Body of pancreas (tissue), 4 donors: ENCODE results near the gene GYS1. TPM values are rescaled to one million over a fixed set of nuclear protein-coding genes. Genes with fewer than 3 reads are reported as not detected.

ENCODE experiments used
- ATAC-seq: fragments of 150-250 bp; one replicate; pipeline ENCODE4 v1.9.1; 2016
- DNase-seq, 4 donors: peaks; one replicate each; pipeline ENCODE4 v3.0.0-alpha.2; 2019
- H3K27ac ChIP-seq, 4 donors: fragments of 200-600 bp; sonication (generic); 1 replicate in 3 of 4; 2 replicates in 1 of 4; pipeline versions ENCODE4 v1.5.1 to v1.6.1; 2016 to 2019; ENCODE audit warnings: mild to moderate bottlenecking in 1 of 4, mixed read lengths in 1 of 4, moderate library complexity in 1 of 4
- H3K27me3 ChIP-seq, 2 donors: fragments of 200-600 bp; sonication (generic); one replicate each; pipeline ENCODE4 v1.6.0; 2016; ENCODE audit warnings: mild to moderate bottlenecking in 1 of 2
- H3K36me3 ChIP-seq, 2 donors: fragments of 200-600 bp; sonication (generic); replicated peaks in 1 of 2; 2 replicates each; pipeline ENCODE4 v1.5.1; 2016; ENCODE audit warnings: low read depth in 2 of 2; ENCODE audit not compliant: insufficient read depth in 1 of 2
- H3K4me1 ChIP-seq: fragments of 200-600 bp; sonication (generic); one replicate; pipeline ENCODE4 v1.6.0; 2016
- H3K4me3 ChIP-seq, 2 donors: fragments of 200-600 bp; sonication (generic); 1 replicate in 1 of 2; 2 replicates in 1 of 2; pipeline ENCODE4 v1.5.1; 2016 to 2019
- H3K9me3 ChIP-seq, 3 donors: fragments of 200-600 bp; sonication (generic); 1 replicate in 2 of 3; 2 replicates in 1 of 3; pipeline ENCODE4 v1.5.1; 2016
- POLR2A ChIP-seq, 3 donors: fragments of 450-650 bp; IDR thresholded peaks; one replicate each; pipeline ENCODE4 v1.6.1; 2016; ENCODE audit warnings: antibody characterized with exemption in 3 of 3, mild to moderate bottlenecking in 2 of 3
- WGBS, 2 donors: methylation state at CpG; one replicate each; pipeline ENCODE4 v1.1.5; 2017; 5-methylcytosine and 5-hydroxymethylcytosine counted together
- intact Hi-C: fragments of 100-400 bp; cut with DNase I; formaldehyde crosslinking; loops from one replicate; pipeline ENCODE4 v1.15.1; 2023
- total RNA-seq, 2 donors: library from RNA; depleted of rRNA; stranded (reverse); fragments of >200 nt; gene quantifications; one replicate each; pipeline ENCODE4 v1.1.0, GENCODE V29; 2016
- TF ChIP-seq, protein P1 (sequence below), 7 experiments: fragments of 450-650 bp in 4 of 7; fragments of 200-600 bp in 3 of 7; sonication (generic) in 3 of 7; IDR thresholded peaks; one replicate each; pipeline ENCODE4 v1.5.1; 2016 to 2019; ENCODE audit warnings: antibody characterized with exemption in 7 of 7

GYS1 gene
- total RNA-seq, 2 donors from 2014 or later: 7.5 to 17.8 TPM

DNA sequence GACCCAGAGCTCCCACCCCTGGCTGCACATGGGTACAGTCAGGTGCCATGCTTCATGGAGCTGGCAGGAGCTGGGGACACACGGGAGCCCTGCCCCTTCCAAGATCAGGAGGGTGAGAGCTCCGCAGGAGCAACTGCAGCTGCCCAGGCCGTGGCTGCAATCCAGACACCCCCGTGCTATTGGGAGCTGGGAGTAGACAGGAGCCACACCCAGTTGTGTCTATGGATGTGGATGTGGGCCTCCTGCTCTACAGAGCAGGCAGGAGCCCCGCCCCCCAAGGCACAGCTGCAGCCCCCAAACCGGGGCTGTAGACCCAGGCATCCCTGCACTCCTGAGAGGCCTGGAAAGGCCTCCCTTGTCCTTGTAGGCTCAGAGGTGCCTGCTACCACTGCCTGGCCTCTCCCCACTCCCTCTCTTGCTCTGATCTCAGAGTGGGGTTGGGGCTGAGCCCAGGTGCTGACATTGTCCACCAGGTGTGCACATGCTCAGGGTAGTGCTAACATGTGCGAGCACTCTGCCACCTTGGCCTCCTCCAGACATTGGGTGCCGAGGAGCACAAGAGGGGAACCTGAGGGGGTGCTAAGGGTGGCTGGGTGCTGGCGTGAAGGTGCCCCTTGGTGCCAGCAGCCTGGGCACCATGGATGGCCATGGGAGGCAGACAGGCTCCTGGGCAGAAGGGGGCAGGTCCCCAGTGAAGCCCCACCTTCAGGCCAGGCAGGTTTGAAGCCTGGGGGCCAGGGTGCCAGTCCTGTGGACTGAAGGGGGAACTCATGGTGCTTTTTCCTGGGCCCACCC is 46.4 kb downstream of the GYS1 start:
- Histone ChIP-seq H3K4me3 (no peak overlapping the region), H3K9me3 (no peaks in the 10 kb centered on the region), H3K27me3 (no peaks in the 10 kb centered on the region), H3K27ac (no peak overlapping the region), H3K4me1 (no peaks in the 10 kb centered on the region), H3K36me3 (no peaks in the 10 kb centered on the region)
- WGBS, 2 donors: 83% methylated on average over 6 of the region's 9 CpGs; no CpG with 5 or more reads in 1 of the 2 donors
- TF ChIP-seq, protein P1, sequence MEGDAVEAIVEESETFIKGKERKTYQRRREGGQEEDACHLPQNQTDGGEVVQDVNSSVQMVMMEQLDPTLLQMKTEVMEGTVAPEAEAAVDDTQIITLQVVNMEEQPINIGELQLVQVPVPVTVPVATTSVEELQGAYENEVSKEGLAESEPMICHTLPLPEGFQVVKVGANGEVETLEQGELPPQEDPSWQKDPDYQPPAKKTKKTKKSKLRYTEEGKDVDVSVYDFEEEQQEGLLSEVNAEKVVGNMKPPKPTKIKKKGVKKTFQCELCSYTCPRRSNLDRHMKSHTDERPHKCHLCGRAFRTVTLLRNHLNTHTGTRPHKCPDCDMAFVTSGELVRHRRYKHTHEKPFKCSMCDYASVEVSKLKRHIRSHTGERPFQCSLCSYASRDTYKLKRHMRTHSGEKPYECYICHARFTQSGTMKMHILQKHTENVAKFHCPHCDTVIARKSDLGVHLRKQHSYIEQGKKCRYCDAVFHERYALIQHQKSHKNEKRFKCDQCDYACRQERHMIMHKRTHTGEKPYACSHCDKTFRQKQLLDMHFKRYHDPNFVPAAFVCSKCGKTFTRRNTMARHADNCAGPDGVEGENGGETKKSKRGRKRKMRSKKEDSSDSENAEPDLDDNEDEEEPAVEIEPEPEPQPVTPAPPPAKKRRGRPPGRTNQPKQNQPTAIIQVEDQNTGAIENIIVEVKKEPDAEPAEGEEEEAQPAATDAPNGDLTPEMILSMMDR (IDR thresholded peaks at IDR 0.05): no peak
- TF ChIP-seq POLR2A (IDR thresholded peaks at IDR 0.05): no peak
- ATAC-seq: no peak
- intact Hi-C loops: no loop called here
- no peak for DNase-seq

DNA sequence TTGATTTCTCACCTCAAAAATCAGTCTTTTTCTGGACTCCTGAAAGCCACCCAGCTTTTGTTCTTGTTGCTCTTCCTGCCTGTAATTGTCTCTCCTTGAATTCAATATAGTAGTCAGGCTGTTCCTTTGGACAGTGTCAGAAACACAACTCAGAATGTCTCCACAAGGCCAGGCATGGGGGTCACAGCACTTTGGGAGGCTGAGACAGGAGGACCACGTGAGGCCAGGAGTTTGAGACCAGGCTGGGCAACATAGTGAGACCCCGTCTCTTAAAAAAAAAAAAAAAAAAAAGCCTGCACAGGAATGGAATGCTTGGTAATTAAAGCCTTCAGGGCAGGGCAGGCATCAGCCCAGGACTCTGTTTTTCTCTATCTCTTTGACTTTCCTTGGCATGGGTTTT is 47.3 kb downstream of the GYS1 start:
- DNase-seq: no peak
- H3K4me3 ChIP-seq: no peak overlapping the region
- TF ChIP-seq, protein P1 (IDR thresholded peaks at IDR 0.05): no peak
- no peak for TF ChIP-seq POLR2A (IDR thresholded peaks at IDR 0.05)
- H3K36me3 ChIP-seq: no peaks in the 10 kb centered on the region
- H3K4me1 ChIP-seq: no peaks in the 10 kb centered on the region
- no peak overlapping the region for H3K27ac ChIP-seq
- no peaks in the 10 kb centered on the region for H3K27me3 ChIP-seq
- WGBS, 2 donors: 83 to 85% methylated on average over 2 of the region's 2 CpGs
- no peak for ATAC-seq
- H3K9me3 ChIP-seq: no peaks in the 10 kb centered on the region
- intact Hi-C loops: no loop called here

GRCh38 chr19:48945415-48945814 is 47.7 kb downstream of the GYS1 start:
- no peak for ATAC-seq

DNA sequence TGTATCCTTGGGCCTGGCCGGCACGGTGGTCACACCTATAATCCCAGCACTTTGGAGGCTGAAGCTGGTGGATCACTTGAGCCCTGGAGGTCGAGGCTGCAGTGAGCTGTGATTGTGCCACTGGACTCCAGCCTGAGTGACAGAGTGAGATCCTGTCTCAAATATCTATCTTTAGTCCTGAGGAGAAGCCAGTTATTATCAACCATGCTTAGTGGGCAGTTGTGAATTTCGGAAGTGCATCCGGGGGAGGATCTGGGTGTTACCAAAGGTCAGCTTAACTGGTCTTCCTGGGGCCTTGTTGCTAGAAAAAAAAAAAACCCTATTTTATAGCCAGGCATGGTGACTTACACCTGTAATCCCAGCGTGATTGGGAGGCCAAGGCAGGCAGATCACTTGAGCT is 50.0 kb downstream of the GYS1 start:
- H3K27ac ChIP-seq: no peak overlapping the region

More at GRCh38 chr19:48945415-48945814, 47.7 kb downstream of the GYS1 start:
- Histone ChIP-seq H3K36me3 (no peaks in the 10 kb centered on the region), H3K27me3 (no peaks in the 10 kb centered on the region), H3K4me3 (no peak overlapping the region), H3K27ac (no peak overlapping the region), H3K4me1 (no peaks in the 10 kb centered on the region), H3K9me3 (no peaks in the 10 kb centered on the region)
- no peak for TF ChIP-seq POLR2A (IDR thresholded peaks at IDR 0.05)
- TF ChIP-seq, protein P1 (IDR thresholded peaks at IDR 0.05): no peak
- intact Hi-C loops: no loop called here
- WGBS, 2 donors: 84 to 87% methylated on average over 5 of the region's 5 CpGs
- DNase-seq: no peak

More for the DNA sequence above, 50.0 kb downstream of the GYS1 start:
- no peak overlapping the region for H3K4me3 ChIP-seq
- no peaks in the 10 kb centered on the region for H3K4me1 ChIP-seq
- TF ChIP-seq, protein P1 (IDR thresholded peaks at IDR 0.05): no peak
- no peak for TF ChIP-seq POLR2A (IDR thresholded peaks at IDR 0.05)
- no peaks in the 10 kb centered on the region for H3K9me3 ChIP-seq
- WGBS, 2 donors: 86 to 87% methylated on average over 6 of the region's 6 CpGs
- H3K36me3 ChIP-seq: no peaks in the 10 kb centered on the region
- DNase-seq (no peak), ATAC-seq (no peak)
- H3K27me3 ChIP-seq: no peaks in the 10 kb centered on the region
- intact Hi-C loops: no loop called here
